COLO829 (cell line): ENCODE results near the gene MTARC1.
A peak's percentile ranks its signal among the peaks of the same experiment; 100 is the strongest.

Source experiments
- DNase-seq: peaks from one replicate; pipeline ENCODE4 v3.0.0; 2012; ENCODE audit warnings: low spot score

MTARC1 gene

DNA sequence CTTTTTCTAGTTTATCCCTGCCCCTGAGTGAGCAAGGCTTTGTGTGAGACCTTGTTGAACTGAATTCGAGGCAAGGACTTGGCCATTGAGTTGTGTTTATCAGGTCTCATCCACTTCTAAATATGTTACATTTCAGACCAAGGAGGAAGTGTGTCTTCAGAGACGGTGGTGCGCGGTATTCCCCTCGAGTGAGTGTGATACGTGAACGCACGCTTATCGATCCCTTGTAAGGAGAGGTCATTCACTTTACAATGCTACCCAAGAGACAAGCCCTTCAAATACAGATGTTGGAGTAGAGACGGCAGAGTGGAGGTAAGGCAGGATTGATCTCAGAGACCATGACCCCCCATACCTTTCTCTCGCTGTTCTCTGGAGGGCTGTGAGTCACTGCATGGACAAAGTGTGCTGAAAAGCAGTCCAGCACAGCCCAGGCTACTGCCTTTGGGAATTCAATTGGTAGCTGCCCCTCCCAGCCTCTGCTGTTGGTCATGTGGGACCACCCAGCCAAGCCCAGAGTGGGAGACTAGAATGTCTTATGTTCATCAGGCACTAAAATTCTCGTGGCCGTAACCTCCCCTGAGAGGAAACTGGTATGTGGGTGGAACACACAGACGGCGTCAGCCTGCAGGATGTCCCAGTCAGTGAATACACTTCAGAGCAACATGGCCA, 16.3 kb upstream of the MTARC1 start:
- no peak for DNase-seq

DNA sequence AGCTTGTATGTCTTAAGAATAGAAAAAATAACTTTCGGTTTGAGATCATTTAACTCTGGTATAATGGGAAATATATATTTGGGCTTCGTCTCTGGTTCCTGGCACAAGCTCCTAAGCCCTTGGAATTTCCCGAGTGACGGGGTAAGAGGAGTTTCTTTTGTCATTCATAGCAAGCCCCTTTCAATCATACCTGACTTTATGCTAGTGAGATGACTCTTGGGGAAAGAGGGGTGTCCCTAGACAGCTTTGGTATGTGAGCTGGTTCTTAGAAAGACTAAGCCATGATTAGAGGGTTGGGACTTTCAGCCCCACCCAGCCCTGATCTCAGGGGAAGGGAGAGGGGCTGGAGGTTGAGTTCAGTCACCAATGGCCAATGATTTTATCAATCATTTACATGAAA, 13.9 kb upstream of the MTARC1 start:
- no peak for DNase-seq

DNA sequence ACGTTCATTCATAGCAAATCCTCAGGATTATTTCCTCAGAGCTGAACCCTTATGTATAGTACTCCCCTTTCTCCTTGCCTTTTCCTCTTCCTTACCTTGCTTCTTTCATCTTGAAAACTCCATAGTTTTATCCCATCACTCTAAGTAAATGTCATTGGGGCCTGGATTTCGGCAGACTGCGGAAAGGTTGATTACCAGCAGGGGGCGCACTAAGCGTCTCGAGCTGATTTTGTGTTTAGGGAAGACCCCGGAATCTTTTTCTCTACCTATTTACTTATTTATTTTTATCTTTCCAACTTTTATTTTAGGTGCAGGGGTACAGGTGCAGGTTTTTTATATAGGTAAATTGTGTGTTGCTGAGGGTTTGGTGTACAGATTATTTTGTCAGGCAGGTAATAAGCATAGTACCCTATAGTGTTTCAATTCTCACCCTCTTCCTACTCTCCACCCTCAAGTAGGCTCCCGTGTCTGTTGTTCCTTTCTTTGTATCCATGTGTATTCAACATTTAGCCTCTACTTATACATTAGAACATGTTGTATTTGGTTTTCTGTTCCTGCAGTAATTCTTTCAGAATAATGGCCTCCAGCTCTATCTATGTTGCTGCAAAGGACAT, 11.4 kb upstream of the MTARC1 start:
- peak; percentile 71 for DNase-seq

DNA sequence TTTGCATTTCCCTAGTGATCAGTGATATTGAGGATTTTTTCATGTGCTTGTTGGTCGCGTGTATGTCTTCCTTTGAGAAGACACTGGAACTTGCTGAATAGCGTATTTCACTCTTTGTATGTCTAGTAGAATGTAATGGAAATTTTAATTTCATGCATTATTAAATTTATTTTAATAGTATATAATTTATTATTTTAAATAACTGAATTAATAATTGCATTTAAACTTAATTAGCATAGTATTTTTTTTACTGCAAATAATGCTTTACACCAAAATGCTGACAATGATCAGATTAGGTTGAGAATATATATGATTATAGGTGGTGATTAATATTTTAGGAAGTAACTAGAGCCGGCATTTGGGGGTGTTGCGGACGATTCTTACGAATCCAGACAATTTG, 10.5 kb upstream of the MTARC1 start:
- no peak for DNase-seq

DNA sequence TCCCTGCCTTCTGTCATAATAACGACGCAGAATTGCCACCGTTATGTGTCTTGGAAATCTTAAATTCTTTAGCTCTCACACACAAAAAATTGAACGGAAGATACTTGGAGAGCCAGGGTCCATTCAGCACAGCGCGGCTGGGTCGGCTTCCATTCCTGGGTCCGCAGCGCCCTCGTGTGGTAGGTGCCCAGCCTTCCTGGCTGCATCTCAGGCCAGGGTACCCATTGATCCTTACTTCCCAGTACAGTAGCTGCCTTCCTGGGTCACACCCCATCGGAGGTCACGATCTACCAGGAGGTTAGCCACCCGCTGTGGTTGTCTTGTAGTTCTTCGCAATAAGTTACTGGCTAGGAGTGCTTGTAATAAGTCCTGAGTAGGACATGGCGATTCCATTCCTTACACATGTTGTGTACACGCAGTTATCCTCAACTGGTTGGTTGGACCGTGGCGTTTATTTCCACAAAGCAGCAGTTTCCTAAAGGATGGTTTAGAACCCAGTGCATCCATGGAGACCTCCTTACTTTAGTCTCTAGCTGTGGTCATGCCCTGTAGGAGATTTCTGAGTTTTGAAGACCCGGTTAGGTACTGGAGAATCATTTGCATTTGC, 9.9 kb upstream of the MTARC1 start:
- DNase-seq, result peak; percentile 95

DNA sequence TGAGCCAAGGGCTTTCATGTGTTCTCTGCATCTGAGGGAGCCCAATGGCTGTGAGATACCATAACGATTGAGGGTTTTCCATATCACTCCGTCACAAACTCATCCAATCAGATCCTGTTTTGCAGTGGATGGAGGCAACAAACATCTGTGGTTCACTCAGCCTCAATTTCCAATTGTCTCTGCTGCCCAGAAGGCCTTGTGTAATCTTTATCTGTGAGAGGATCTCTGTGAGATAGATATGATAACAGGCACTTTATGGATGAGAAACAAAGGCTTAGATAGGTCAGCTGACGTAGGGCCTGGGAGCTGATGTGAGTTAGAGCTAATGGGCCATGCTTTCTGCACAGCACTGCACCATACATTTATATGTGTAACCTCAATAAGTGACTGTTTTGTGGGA, 3.3 kb upstream of the MTARC1 start:
- no peak for DNase-seq

DNA sequence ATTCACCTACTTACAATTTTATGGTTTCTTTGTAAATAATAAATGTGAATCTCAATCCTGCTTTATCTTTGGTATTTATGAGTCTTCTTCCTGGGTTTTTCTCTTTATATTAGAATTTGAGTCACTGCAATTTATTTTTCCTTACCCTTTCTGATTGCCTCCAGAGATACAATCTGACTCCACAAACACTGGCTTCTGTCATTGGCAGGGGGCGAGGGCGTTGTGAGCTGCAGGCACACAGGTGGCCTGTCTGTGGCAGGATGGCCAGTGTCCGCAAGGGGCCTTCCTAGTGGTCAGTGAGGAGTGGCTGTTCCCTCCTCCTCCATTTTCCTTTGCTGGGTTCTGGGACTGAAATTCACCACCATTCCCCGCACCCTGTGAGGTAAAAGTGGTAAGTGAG, 2.0 kb upstream of the MTARC1 start:
- no peak for DNase-seq

DNA sequence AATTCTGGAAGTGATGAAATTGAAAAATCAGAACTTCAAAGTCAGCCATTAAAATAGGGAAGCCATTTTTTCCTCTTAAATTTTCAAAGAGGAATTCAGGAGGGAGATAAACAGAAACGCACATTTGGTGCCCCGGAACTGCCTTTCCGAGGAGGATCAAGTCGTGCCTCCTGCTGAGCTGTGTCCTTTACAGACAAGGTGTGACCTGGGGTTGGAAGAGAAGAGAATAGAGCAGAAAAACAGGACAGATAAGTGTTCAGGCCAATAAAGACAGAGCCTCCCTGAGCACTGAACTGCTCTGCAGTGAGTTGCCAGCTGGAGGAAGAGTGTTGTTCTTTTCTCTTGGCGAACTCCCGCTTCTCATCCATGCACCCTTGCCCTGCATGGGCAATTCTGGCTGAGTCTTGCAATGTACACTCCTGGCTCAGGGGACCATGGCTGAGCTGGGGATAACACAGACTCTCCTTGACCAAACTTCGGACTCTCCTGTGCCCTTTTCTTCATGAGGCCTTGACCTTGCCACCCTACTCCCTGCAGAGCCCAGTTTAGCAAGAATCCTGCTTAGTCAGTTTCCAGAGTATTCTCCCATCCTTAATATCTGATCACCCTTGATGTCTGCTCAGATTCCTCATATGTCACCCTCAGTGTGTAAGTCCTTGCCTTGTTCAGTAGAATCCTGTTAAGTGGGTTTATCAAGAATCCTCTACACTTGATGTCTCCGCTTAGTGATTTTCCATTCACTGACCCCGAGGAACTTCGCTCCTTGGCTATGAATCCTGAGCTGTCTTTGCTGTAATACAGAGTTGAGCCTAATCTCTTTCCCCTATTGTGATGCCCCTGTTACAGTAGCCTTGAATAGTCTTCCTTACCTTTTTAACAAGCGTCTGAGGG, 1.3 kb upstream of the MTARC1 start:
- no peak for DNase-seq

DNA sequence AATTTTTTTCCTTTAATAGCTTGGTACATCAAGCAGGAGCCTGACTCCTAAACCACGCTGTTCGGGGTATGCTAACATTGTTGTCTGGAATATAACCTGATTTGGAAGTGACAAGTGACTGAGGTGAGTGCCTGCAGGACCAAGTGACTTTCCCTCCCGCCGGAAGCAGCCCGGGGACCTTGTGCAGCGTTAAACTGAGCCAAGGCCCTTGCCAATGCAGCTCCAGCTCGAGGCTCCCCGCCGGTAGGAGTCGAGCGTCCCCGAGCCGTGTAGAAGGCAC, 716 bp upstream of the MTARC1 start:
- DNase-seq, result no peak

DNA sequence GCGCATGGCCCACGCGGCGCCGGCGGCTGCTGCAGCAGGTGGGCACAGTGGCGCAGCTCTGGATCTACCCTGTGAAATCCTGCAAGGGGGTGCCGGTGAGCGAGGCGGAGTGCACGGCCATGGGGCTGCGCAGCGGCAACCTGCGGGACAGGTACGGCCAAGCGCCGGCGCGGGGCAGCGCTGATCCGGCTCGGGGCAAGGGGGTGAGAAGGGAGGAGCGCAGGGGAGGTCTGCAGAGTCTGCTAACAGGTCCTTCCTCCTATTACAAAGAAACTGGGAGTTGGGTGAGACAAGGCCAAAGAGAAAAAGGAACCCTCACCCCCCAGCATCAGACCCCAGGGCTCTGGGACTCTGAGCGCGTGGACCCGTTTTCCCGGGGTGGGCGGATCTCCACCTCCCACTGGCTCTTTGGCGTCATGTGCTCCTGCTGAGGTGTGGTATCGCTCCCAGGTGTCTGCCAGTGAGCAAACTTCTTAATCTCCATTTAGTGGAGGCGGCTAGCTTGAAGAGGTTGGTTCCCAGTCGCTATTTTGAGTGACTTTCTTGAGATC, 431 bp downstream of the MTARC1 start:
- DNase-seq, result no peak

DNA sequence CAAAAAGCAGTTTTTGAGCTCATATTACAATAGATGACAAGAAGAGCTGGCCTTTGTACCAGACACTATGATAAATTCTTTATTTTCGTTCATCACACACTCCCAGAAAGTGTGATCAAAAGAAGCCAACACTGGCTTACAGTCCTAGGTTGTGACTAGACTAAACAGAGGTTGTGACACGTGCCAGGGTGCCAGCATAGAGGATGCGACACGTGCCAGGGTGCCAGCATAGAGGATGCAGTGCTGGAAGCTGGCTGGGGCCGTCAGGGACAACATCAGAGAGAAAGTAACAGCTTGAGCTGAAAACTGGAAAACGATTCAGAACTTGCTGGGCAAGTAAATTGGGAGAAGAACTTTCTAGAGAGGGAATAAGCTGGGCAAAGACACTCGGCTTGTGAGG, 2.2 kb downstream of the MTARC1 start:
- no peak for DNase-seq

DNA sequence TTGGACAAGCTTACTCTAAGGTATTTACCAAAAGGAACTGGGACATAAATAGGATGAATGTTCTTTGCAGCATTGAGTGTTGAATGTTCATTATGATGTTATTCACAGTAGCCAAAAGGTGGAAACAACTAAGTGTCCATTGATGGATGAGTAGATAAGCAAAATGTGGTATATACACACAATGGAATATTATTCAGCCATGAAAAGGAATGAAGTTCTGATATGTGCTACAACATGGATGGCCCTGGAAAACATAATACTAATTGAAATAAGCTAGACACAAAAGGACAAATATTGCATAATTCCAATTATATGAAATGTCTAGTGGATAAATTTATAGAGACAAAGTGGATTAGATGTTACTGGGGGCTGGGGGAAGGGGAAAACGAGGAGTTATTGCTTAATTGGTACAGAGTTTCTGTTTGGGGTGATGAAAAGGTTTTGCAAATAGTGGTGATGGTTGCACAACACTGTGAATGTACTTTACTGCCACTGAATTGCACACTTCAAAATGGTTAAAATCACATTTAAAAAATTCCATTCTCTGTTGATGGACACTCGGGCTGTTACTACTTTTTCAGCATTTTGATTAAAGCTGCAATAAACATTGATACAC, 2.9 kb downstream of the MTARC1 start:
- no peak for DNase-seq

DNA sequence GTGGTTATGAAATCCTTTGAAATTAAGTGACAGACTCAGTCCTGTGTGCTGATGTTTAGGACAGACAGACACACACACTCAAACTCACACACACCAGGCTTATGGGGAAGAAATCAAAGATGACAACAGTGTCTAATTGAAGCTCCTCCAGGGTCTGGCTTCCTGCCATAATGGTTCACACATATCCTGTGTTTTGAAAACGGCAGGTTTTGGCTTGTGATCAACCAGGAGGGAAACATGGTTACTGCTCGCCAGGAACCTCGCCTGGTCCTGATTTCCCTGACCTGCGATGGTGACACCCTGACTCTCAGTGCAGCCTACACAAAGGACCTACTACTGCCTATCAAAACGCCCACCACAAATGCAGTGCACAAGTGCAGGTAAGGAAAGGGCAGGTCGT, 4.6 kb downstream of the MTARC1 start:
- no peak for DNase-seq

DNA sequence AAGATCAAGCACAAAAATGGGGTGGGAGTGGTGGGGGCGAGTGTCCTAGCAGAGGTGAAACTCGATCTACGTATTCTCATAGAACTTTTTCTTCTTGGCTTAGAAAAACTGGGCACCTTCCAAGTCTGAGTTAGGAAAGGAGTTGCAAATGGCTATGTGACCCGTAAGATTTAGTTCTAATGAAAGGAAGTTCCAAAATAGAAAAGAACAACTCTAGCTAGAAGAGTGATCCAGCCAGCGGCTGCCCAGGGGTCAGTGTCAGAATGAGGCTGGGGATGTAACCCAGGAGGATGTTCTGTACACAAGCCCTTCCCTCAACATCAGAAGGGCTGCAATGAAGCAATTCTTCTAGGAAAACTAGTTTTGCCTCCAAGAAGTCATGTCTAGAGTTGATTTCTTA, 5.2 kb downstream of the MTARC1 start:
- no peak for DNase-seq

DNA sequence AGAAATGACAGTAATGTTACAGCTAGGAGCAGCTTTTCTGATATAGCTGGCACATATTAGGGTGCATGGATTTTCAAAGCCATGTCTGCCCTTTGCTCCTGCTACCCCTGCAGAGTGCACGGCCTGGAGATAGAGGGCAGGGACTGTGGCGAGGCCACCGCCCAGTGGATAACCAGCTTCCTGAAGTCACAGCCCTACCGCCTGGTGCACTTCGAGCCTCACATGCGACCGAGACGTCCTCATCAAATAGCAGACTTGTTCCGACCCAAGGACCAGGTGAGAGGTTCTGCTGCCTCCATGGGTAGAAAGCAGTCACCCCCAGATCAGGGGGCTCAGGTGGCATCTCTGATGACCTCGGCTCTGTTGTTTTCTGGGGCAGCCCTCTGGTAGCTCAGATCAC, 9.8 kb downstream of the MTARC1 start:
- DNase-seq, result no peak

DNA sequence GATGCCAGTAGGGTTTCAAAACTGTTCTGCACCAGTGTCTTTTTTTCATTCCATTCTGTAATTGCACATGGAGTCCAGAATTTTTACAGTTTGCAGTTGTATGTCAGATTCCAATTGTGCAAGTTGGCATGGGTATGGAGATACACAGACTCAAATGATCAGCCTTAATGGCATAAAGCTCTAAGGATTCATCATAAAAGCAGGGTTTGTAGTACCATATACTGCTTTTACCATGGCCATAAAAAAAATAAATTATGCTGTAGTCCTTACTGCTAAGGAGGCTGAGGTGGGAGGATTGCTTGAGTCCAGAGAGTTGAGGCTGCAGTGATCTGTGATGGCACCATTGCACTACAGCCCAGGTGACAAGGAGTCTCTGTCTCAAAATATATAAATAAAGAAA, 10.3 kb downstream of the MTARC1 start:
- DNase-seq, result no peak

DNA sequence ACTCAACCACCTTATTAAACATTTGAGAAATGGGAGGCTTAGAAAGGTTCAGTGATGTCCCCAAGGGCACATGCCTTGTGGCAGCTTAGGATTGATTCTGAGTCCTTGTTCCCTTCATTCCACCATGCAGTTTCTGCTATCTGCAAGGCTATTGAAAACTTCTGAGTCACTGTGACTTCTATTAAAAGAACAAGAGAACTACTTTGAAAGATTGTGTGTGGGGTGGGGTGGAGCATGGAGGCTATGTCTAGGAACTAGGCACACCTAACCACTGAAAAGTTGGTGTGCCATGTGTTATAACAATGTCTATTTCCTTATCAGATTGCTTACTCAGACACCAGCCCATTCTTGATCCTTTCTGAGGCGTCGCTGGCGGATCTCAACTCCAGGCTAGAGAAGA, 10.8 kb downstream of the MTARC1 start:
- no peak for DNase-seq

DNA sequence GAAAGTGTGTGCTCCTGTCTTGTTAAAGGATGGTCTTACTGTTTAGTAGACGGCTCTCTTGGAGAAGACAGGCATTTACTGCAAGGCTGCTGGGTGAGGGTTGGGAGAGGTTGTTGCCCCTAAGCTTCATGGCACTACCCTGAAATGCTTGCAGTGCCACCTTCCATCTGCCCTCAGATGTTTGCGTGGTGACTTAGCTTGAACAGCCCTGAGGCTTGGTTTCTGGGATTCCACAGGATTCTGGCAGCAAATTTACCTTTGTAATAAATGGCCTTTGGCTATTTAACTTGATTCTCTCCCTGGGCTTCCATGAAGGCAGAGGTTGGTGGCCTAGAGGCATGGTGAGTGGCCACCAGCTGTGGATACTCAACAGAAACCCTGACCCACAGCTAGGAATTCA, 11.6 kb downstream of the MTARC1 start:
- DNase-seq, result no peak

DNA sequence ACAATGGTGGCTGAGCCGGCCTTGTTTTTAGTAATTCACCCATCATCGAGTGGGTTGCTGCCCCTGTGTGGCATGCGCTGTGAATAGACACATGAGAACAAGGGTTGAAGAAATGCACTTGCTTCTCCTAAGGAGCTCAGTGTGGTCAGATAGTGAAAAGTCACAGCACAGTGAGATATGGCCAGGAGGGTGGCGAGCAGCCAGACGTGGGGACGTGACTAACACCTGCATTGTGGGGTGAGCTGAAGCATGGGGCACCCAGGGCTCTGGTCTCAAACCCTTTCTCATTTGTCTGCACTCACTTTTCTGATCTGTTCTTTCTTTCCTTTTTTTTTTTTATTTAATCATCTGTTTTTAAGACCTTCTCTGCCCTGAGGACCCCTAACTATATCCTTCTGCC, 13.5 kb downstream of the MTARC1 start:
- no peak for DNase-seq

DNA sequence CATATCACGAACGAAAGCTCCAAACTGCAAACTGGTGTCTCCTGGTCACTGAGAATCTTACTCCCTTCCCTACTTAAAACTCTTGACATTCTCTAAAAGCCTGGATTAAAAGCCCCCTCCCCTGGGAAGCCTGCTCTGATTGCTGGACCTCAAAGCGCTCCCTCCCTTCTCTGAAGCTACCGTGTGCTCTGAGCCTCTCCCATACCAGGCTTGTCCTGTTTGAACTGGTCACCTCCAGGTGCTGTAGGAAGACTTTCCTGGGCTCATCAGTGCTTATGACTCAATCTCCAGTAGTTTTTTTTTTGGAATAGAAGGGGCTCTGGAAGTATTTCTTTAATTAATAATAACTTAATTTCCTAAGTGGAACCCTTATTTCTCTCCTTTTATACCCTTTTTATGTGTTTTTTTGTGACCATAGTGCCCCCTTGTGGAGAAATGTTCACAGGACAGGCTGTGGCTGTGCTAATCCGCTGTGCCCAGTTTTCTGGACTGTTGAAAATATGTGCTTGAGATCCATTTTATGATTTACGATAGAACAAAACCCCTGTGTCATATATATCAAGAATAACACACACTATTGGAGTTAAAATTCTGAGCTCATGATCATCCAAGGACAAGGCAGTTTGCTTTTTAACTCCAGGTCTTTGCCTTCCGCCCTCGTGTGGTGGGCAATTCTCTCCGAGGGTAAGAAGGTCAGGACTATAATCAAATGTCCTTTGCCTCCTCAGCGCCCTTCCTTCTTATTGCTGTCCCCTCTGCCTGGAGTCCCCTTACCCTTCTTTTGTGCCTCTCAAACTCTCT, 16.9 kb downstream of the MTARC1 start:
- DNase-seq, result peak; percentile 51

DNA sequence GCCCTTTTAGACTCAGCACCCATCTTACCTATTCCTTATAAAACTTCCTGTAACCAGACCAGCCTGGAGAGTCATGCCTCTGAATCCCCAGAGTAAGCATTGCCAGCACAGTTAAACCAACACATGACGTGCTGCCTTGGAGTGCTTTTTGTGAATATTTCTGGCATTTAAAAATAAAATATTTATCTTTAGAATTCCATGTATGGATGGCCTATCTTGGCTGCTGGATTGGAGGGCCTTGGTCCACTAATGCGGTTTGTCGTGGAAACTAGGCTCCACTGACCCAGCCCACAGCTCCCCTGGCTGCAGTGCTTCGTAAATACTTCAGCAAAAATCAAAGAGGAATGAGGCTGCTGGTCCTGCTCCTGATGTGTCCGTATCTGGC, 17.5 kb downstream of the MTARC1 start:
- DNase-seq, result no peak

DNA sequence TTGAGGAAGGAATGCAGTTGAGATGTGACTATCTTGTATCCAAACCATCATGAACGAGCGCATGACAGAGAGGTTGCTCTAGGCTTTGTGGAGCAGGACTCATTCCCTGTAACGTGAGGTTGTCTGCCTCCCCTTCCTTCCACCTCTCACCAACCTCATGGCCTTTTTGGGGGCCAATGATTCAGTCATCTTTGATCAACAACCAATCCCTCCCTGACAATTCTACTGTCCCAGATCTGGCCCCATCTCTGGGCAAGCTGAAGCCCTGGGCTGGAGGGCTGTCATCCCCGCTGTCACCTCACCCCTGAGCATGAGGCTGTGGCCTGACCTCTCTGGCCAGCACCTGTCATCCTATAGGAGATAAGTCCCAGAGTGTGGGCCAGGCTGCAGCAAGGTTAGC, 19.7 kb downstream of the MTARC1 start:
- DNase-seq, result no peak
